GM19328 (cell line): Measurements from ENCODE around the gene EVI5.
"Not testable (repeated sequence)": the region's sequence is repeated elsewhere in the genome, so short reads cannot be mapped to it uniquely, and the experiment has no call there.

ENCODE experiments used
- ATAC-seq: cut with Tn5 transposase; IDR thresholded peaks from one replicate; pipeline ENCODE4 v1.9.1; 2021; ENCODE audit warnings: mild to moderate bottlenecking, moderate library complexity; ENCODE audit not compliant: unreplicated experiment

The EVI5 gene

GRCh38 chr1:92792340-92792782 is 7.5 kb upstream of the EVI5 start:
- ATAC-seq = no peak

- no peak for ATAC-seq
These were observed 6.7 kb upstream of the EVI5 start for GRCh38 chr1:92791487-92792066.

GRCh38 chr1:92790867-92791266 is 6.0 kb upstream of the EVI5 start:
- no peak for ATAC-seq

- ATAC-seq = no peak
These were observed 5.2 kb upstream of the EVI5 start for GRCh38 chr1:92790081-92790480.

- ATAC-seq = no peak
These were observed 1.4 kb upstream of the EVI5 start for GRCh38 chr1:92786111-92786901.

GRCh38 chr1:92784021-92784638 is 778 bp downstream of the EVI5 start:
- ATAC-seq = no peak

- ATAC-seq = not testable (repeated sequence)
These were observed 1.4 kb downstream of the EVI5 start for GRCh38 chr1:92783550-92783949.

- no peak for ATAC-seq
These were observed 6.5 kb downstream of the EVI5 start for GRCh38 chr1:92778376-92778775.

- no peak for ATAC-seq
These were observed 10.5 kb downstream of the EVI5 start for GRCh38 chr1:92774407-92774806.

GRCh38 chr1:92773749-92774148 is 11.2 kb downstream of the EVI5 start:
- not testable (repeated sequence) for ATAC-seq

GRCh38 chr1:92769856-92770255 is 15.1 kb downstream of the EVI5 start:
- no peak for ATAC-seq

GRCh38 chr1:92768915-92769314 is 16.0 kb downstream of the EVI5 start:
- no peak for ATAC-seq

- no peak for ATAC-seq
These were observed 16.6 kb downstream of the EVI5 start for GRCh38 chr1:92768296-92768695.

GRCh38 chr1:92764116-92764515 is 20.8 kb downstream of the EVI5 start:
- no peak for ATAC-seq

GRCh38 chr1:92762355-92762754 is 22.6 kb downstream of the EVI5 start:
- no peak for ATAC-seq

- no peak for ATAC-seq
These were observed 25.5 kb downstream of the EVI5 start for GRCh38 chr1:92759361-92759760.

- no peak for ATAC-seq
These were observed 28.4 kb downstream of the EVI5 start for GRCh38 chr1:92756537-92756936.

GRCh38 chr1:92755541-92756461 is 29.1 kb downstream of the EVI5 start:
- no peak for ATAC-seq

GRCh38 chr1:92754719-92755050 is 30.2 kb downstream of the EVI5 start:
- ATAC-seq = no peak

- ATAC-seq = no peak
These were observed 30.7 kb downstream of the EVI5 start for GRCh38 chr1:92754000-92754718.

- no peak for ATAC-seq
These were observed 32.2 kb downstream of the EVI5 start for GRCh38 chr1:92752719-92753118.
